Medulla oblongata (tissue), 1 donor: ENCODE measurements around the gene FER1L5.
"Not testable (repeated sequence)": the region's sequence is repeated elsewhere in the genome, so short reads cannot be mapped to it uniquely, and the experiment has no call there.

Experiments used
- DNase-seq: peaks from one replicate; pipeline ENCODE4 v3.0.0-alpha.2; 2015; ENCODE audit errors: extremely low spot score

The FER1L5 gene

GRCh38 chr2:96636551-96637171, 5.9 kb upstream of the FER1L5 start:
- peak; percentile 20 for DNase-seq

GRCh38 chr2:96637385-96638143, 5.0 kb upstream of the FER1L5 start:
- DNase-seq, result peak; percentile 76

DNA sequence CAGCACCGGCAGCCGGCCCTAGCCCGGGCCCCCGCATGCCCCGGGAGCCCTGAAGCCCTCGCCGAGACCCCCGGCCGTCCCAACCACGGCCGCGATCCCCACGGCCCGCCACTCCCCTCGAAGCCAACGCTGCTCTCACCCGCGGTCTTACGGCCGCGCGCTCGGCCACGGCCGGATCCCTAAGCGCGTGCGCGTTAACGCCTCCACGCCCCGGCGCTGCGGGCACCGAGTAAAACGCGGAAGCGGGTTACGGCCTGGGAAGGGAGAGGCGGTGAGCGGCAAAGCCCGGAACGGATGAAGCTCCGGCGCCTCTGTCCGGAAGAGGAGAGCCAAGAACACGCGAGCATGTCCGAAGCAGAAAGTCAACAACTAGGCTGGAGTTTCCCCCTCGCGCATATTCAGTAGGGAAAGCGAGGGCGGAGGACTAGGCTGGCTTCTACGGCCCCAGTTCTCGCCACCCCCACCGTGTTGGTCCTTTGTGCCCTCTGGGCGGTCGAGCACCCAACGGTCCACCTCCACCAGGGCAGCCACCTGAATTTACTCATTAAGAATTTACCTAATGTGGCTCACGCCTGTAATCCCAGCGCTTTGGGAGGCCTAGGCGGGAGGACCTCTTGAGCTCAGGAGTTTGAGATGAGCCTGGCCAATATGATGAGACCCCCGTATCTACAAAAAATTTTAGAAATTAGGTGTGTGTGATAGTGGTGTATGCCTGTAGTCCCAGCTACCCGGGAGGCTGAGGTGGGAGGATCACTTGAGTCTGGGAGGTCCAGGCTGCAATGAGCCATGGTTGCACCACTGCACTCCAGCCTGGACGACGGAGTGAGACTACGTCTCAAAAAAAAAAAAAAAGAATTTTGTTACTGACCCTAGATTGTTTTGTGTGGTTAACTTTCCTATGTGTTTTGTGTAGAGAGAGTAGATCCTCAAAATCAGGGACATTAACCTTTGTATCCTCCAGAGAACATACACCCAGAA, 4.1 kb upstream of the FER1L5 start, which contains the start of gene KANSL3:
Gene KANSL3, minus strand, starts transcription at position 169 of the 978 bp plus-strand sequence. CDS start 1,177 bp downstream, outside the sequence.
- DNase-seq, result peak; percentile 93

GRCh38 chr2:96647681-96648080, 5.1 kb downstream of the FER1L5 start:
- no peak for DNase-seq

GRCh38 chr2:96648306-96648930, 5.9 kb downstream of the FER1L5 start:
- DNase-seq, result no peak

- no peak for DNase-seq
These were observed 6.8 kb downstream of the FER1L5 start for GRCh38 chr2:96649342-96649741.

DNA sequence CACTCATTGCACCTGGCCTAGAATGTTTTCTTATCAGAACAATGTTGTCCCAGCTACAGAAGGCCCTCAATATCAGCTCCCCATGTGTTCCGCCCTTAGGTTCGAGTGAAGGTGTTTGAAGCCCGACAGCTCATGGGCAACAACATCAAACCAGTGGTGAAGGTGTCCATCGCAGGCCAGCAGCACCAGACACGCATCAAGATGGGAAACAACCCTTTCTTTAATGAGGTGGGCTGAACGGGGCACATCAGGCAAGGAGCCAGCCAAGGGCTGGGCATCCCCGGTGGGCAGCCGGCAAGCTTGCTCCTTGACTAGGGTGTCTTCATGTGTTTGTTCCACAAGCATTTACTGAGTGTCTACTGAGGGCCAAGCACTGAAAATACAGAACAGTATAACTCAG, 9.2 kb downstream of the FER1L5 start:
- DNase-seq, result no peak

DNA sequence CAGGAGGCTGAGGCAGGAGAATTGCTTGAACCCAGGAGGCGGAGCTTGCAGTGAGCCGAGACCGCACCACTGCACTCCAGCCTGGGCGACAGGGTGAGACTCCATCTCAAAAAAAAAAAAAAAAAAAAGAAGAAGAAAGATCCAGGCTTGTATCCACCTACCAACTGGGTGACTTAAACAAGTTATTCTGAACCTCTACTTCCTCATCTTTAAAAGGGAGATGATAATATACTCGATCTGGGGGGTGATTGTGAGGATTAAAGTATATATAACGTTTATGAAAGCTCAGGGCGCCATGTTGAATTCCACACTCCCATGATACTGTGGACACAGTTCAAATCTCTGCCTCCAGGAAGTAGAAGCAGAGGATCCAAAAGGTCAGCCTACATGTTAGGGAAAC, 12.2 kb downstream of the FER1L5 start:
- not testable (repeated sequence) for DNase-seq

GRCh38 chr2:96655526-96655925, 13.0 kb downstream of the FER1L5 start:
- DNase-seq, result no peak

DNA sequence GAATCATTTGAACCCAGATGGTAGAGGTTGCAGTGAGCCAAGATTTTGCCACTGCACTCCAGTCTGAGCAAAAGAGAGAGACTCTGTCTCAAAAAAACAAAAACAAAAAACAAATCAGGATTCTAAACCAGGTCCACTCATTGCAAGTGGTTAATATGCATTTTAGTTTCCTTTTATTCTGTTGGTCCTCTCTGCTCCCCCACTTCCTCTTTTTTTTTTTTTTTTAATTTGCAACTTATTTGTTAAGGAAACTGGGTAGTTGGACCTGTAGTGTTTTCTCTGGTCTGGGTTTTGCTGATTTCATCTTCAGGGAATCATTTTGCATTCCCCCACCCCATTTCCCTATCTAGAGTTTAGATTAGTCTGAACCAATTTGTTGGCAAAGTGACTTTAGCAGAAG, 14.0 kb downstream of the FER1L5 start:
- no peak for DNase-seq

- DNase-seq, result no peak
These were observed 18.8 kb downstream of the FER1L5 start for GRCh38 chr2:96661324-96661723.

DNA sequence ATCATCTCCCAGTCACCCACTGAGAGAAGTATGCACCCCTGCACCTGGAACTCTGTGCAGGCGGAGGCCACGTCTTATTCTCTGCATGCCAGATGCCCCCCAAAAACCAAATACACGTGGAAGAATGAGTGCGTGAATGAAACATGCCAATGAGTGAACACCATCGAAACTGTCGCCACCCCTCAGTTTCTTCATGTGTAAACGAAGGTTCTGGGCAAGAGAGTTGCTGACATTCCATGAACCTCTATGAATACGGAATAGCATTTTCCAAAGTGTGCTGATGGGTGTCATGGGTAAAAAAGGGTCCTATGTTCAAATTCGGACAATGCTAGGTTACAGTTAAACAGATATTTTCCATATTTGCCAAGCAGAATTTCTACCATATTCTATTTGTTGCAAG, 19.8 kb downstream of the FER1L5 start:
- no peak for DNase-seq

DNA sequence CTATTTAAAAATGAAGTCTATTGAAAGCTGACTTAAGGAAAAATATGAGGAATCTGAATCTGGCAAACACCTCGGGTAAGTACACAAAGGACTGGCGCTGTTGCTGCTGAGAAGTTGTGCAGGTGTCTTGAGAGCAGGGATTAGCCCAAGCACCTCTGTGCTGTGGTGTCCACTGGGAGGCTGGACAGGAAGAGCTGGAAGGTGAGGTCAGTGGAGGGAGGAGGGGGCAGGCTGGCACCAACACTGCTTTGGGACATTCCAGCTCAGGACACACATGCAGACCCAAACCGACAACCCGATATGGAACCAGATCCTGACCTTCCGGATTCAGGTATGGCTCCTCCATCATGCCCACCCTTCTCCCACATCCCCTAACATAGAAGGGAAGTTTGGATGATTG, 20.6 kb downstream of the FER1L5 start:
- no peak for DNase-seq

DNA sequence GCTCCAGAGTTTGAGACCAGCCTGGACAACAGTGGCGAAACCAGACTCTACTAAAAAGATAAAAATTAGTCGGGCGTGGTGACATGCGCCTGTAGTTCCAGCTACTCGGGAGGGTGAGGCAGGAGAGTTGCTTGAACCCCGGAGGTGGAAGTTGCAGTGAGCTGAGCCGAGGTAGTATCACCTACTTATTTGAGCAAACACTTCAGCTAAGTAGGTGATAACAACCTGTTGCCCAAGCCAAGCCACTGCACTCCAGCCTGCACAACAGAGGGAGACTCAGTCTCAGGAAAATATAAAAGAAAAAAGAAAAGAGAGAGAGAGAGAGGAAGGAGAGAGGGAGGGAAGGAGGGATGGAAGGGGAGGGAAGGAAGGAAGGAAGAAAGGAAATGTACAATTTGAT, 21.3 kb downstream of the FER1L5 start:
- DNase-seq, result no peak

DNA sequence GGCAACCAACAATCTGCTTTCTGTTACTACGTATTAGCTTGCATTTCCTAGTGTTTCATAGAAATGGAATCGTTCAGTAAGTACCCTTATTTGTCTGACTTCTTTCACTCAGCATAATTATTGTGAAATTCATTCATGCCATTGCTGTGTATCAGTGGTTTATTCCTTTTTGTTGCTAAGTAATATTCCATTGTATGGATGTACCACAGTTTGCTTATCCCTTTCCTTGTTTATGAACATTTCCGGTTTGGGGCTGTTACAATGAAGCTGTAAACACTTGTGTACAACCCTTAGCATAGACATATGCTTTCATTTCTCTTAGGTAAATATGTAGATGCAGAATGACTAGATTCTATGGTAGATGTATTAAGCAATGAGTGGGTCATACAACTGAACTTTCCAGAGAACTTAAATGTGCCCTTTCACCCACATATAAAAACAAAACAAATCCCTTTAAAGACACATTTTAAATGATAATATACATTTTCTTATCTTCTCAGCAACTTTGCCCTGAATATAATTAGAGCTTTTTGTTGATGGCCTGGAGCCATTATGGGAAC, 21.9 kb downstream of the FER1L5 start:
- DNase-seq, result no peak

DNA sequence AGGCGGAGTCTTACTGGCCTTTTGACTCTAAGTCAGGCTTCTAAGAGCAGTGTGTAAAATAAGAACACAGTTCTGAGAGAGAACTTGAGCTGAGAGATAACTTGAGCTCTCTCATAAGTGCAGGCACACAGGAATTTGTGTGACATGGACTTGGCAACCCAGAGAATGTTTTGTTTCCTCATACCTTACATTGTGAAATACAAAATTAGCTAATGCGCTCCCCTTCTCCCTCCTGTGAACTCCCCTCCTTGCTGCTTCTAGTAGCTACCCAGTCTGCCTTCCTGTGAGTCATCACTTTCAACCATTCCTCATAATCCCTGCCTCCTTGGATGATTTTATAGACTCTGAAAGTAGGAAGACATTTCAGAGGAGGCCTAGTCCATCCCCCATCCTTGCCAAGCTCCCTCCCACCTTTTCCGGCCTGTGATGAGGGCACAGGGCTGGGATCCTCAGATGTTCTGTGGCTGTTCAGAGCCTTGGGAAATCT, 22.6 kb downstream of the FER1L5 start:
- no peak for DNase-seq

DNA sequence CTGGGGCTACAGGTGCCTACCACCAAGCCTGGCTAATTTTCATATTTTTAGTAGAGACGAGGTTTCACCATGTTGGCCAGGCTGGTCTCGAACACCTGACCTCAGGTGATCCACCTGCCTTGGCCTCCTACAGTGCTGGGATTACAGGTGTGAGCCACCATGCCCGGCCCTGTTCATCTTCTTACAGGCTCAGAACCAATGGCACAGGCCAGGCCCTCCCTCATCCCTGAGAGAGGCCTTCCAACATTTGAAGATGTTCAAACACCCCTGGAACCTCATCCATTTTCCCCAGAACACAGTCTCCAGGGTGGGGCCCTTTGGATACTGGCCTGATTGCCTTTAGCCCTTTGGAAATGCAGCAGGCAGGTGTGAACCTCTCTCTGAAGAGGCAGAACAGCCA, 23.2 kb downstream of the FER1L5 start:
- DNase-seq, result not testable (repeated sequence)

DNA sequence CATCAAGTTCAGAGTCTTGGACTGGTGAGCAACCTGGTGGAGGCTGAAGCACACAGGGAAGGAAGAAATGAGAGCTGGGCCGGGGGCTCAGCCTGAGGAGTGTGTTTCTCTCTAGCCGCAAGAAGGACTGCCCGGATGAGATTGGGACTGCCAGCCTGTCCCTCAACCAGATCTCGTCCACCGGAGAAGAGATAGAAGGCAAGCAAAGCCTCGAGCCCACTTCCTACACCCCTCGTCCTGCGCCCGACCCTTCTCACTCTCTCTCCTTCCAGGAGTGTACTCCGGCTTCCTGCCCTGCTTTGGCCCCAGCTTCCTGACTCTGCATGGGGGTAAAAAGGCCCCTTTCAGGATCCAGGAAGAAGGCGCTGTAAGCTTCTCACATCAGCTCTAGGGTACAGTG, 26.2 kb downstream of the FER1L5 start:
- no peak for DNase-seq

GRCh38 chr2:96669539-96670215, 27.1 kb downstream of the FER1L5 start:
- DNase-seq, result no peak

DNA sequence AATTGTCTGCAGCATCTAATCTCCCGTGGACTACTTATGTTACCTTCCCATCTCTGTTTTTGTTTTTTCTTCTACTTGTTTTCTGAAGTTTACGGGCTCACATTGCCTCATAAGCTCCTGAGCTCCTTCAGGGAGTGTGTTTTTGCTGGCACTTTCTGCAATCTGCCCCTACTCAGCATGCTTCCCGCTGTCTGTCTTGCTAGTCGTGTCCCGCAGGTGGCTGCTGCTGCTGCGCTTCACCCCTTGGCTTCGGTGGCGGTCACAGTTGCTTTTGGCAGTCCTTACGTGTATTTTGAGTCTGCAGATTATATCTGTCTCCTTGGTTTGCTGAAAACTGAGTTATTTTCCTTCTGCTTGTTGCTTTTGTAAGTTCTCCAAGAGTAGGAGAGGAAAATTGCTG, 37.3 kb downstream of the FER1L5 start:
- DNase-seq, result peak; percentile 8
